ENCODE results near the gene MLLT3.

- TF ChIP-seq CTCF (IDR thresholded peaks at IDR 0.05) = no peak
- no peak for TF ChIP-seq POLR2A (IDR thresholded peaks at IDR 0.05)
- no peak for TF ChIP-seq POLR2AphosphoS5 (IDR thresholded peaks at IDR 0.05)
- TF ChIP-seq EP300 (IDR thresholded peaks at IDR 0.05) = no peak
Observed at GRCh38 chr9:20650313-20650712, 28.0 kb upstream of the MLLT3 start.
